NCI-H748 treated with DMSO at 0.1 percent for 48 hours (cell line): ENCODE data around the gene OR10A6.

Experiments used
- DNase-seq: peaks from one replicate; lab custom pipeline; 2025; lab: John Stamatoyannopoulos, UW

Gene OR10A6, protein sequence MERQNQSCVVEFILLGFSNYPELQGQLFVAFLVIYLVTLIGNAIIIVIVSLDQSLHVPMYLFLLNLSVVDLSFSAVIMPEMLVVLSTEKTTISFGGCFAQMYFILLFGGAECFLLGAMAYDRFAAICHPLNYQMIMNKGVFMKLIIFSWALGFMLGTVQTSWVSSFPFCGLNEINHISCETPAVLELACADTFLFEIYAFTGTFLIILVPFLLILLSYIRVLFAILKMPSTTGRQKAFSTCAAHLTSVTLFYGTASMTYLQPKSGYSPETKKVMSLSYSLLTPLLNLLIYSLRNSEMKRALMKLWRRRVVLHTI

GRCh38 chr11:7931168-7931567, at the start of gene OR10A6:
OR10A6 (minus strand) TSS chr11:7931268; CDS start chr11:7928662, 2,606 bp downstream.
- no peak for DNase-seq

DNA sequence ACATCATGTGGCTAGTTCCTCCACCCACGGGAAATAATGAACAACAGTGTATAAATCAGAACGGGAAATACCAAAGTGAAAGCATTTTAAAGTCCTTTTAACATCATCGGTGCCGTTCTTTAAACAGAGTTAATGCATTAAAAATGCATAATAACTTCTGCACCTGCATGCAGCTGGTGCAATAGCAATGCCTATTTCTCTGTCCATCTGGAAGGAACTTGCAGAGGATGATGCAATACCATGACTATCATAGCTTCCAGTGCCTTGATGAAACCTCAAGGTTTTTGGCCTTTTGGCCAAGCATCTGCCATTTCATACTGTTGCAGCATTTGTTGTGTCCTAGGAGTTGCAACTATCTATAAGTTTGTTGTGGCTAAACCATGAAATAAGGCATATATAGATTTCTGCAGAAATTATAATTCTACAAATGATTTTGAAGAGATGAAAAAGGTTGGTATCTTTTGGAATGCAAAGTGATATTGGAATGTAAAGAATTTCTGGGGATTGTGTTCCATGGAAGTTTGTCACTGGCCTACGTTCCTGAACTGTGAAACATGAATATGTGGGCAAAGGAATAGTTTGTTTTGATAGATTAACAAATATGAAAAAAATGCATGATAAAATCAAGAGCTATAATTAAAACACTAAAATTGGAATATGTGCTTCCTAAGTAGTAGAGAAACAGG, 46.3 kb upstream of the OR10A6 start:
- DNase-seq: no peak

DNA sequence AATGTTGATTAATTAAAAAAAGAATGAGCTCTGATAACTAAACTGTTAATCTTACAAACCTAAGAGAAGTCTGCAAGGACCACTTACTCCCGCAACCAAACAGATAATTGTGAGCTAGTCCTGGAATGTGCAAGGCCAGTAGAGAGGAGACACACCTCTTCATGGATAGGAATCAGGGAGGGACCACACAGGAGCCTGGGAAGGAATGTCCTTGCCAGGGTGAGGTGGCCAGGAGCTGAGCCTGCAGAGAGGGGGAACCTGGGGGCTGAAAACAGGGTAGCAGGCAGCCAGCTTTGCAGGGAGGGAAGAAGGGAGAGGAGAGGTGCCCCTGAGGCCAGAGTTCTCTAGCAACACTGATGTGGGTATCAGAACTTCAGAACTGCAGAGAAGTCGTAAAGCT, 43.6 kb upstream of the OR10A6 start:
- DNase-seq: no peak

DNA sequence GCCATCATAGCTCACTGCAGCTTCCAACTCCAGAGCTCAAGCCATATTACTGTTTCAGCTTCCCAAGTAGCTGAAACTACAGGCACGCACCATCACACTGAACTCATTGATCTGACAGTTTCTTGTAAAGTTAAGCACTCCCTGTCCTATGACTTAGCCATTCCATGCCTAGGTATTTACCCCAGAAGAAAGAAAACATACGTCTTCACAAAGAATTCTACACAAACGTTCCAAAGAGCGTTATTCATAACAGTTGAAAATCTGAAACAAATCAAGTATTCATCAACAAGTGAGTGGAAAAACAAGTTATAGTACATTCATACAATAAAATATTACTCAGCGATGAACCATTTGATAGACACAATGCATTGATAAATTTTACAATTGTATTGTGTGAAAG, 41.9 kb upstream of the OR10A6 start:
- no peak for DNase-seq

DNA sequence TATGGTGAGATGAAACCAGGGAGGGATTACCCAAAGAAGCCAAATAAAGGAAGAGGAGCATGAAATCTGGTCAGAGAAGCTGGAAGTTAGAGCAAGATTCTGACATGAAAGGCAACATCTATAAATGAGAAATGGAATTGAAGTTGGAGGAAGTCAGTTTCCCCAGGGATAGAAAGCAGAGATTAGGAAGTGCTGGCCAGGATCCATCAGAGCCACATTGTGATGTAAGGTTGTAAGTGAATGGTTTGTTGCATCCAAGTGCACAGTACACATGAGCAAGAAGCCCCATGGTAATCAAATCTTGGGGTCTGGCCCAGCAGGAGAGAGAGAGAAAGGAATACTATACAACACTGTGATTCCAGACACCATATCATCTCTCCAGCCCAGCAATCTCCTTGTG, 40.8 kb upstream of the OR10A6 start:
- DNase-seq: no peak

DNA sequence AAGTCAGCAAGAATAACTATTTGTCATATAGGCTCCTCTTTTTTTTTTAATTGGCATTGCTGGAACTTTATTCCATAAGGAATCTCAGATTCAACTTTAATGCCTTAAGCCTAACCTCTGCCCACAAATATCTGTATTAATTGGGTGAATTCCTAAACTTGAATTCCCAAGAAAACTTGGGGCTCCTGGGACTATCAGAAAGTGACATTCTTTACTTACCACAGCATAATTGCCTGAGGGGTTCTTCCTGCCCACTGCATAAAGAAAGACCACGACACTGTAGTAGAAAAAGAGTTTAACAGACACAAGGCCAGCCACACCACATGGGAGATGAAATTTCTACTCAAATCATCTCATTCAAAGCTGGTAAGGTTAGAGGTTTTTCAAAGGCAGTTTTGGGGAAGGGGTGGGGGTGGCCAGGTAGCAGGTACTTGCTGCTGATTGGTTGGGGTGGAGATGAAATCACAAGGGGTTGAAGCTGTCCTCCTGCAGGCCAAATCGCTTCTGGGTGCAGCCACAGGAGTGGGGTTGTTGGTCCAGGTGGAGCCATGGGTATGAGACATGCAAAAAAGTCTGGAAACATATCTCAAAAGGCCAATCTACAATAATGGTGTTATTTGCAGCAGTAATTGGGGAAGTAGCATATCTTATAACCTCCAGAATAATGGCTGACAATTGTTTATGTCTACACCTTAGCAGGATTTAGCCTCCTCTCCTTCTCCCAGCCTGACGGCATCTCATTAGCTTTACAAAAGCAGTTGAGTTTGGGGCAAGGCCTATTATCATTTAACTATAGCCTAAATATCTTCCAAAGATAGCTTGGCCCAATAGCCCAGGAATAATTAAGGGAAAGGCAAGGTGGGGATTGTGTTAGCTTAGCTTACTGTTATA, 38.9 kb upstream of the OR10A6 start:
- no peak for DNase-seq

DNA sequence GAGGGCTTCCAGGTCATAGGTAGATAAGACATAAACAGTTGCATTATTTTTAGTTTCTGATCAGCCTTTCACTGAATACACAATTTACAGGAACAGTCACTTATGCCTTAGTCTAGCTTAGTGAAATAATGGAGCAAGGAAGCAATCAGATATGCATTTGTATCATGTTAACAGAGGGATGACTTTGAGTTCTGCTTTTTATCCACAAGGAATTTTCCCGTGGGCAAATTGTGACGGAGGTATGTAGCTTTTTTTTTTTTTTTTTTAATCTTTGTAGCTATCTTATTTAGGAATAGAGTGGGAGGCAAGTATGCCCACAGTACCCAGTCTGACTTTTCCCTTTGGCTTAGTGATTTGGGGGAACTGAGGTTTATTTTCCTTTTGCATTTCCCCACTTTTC, 37.6 kb upstream of the OR10A6 start:
- DNase-seq: no peak

DNA sequence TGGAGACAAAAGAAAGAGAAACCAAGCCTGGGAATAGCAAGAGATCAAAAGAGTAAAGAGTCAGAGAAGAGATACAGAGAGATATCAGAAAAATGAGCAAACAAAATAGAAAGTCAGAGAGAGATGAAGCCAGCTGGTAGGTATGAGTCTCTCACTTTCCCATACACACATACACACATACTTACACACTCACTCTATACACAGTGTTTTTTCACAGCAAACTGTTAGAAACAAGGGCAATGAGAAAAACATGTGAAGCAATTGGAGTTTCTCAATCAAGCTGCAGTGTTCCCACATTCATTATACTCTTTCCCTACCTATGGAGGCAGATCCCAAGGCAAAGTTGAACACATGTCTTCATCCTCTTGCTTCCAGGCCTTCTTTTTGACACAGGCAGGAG, 36.8 kb upstream of the OR10A6 start:
- no peak for DNase-seq

GRCh38 chr11:7967097-7967496, 36.0 kb upstream of the OR10A6 start:
- DNase-seq: no peak

- DNase-seq: no peak
Observed at GRCh38 chr11:7965386-7965785, 34.3 kb upstream of the OR10A6 start, which contains the start of gene NLRP10. NLRP10 (minus strand) TSS chr11:7965447; CDS start chr11:7963495, 1,952 bp downstream.

- DNase-seq: no peak
Observed at GRCh38 chr11:7964873-7965272, 33.8 kb upstream of the OR10A6 start.

DNA sequence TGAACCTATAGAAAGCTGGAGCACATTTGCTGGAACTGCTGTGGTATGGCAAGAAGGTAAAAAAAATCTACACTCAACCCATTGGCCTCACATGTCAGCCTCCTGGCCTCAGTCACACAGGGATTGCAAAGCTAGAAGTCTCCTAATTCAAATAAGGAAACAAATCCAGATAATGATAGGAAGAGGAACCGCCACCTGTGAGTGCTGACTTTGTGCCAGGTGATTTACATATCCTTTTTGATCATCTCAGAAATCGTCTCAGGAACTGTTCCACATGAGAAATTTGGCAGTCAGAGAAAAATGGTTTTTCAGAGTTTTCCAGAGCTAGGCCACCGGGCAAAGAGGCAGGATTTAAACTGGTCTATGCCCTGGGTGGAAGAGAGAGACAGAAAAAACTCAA, 33.2 kb upstream of the OR10A6 start:
- no peak for DNase-seq

GRCh38 chr11:7955191-7955590, 24.1 kb upstream of the OR10A6 start:
- no peak for DNase-seq

DNA sequence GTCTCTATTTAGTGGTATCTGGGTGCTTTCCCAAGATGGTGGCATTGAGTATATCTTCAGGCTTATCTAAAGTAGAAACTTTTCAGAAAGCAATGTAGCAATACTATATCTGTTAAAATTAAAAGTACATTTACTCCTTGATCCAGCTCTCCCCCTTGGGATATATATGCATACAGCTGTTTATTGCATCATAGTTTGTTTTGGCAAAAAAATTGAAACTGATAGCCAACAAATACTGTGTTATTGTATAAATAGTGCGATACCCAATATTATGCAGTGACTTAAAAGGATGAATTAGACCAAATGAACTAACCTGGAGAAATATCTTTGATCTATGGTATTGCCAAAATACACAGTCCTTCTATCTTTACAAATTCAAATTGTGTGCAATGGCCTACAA, 18.9 kb upstream of the OR10A6 start:
- DNase-seq: no peak

GRCh38 chr11:7944123-7944522, 13.1 kb upstream of the OR10A6 start:
- DNase-seq: no peak

DNA sequence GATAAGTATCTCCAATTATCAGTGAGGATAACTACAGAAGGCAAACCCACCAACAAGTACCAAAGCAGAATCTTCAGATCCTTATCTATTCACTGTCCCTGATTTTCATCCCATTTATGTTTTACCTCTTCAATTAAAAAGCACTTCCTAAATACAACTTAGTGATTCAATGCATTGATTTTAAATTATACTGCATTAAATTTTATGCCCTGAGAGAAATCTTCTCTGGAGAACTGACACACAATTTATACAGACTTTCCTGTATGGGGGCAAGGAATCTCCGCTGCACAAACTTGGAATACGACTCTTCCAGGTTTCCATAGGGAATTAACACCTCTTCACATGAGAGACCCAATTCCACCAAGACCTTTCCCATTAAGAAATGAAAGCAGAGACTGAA, 10.5 kb upstream of the OR10A6 start, which contains the start of gene OR10A3:
Gene OR10A3, minus strand, starts transcription at position 101 of the 400 bp plus-strand sequence. CDS start 2,188 bp downstream, outside the sequence.
- DNase-seq: no peak

- no peak for DNase-seq
Observed at GRCh38 chr11:7941146-7941545, 10.1 kb upstream of the OR10A6 start.

DNA sequence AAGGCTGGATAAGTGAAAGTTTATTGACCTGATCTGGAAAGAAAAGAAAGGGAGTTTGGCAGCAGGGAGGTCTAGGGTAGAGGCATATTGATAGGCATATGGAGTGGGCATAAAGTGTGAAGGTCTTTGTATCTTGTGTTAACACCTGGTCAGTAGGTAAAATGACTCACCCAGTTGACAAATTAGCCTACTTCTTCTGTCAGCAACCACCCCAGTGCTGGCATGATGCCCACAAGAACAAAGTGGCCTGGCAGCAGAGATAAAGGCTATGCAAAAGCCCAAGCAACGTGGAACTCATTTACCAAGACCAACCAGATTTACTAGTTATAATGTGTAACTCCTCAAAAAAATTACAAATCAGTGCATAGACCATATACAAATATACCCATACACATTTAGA, 5.5 kb upstream of the OR10A6 start:
- no peak for DNase-seq

DNA sequence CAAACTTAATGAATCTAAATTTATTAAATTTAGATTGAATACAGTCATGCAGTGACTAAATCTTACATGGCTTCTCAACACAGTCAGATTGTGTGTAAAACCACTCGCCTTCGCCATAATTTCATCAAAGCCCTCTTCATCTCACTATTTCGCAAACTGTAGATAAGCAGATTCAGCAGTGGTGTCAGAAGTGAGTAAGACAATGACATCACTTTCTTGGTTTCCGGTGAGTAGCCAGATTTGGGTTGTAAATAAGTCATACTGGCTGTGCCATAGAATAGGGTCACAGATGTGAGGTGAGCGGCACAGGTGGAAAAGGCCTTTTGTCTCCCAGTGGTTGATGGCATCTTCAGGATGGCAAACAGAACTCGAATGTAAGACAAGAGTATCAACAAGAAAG, 3.4 kb downstream of the OR10A6 start:
- no peak for DNase-seq

DNA sequence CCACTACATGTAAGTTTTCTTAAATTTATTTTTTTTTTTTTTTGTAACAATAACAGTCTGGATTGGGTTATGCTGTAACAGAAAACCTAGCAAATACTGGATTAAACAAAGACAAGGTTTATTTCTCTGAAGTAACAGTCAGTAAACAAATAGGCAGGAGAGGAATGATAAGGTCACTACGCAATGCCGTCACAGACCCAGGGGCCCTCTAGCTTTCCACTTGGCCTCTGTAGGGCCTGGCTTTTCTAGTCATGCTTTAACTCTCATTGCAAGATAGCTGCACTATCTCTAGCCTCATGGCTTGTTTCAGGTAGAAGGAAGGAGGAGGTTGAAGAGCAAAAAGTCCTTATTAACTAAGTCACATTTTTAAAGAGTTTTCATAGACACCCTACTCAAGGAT, 6.5 kb downstream of the OR10A6 start:
- no peak for DNase-seq

- DNase-seq: no peak
Observed at GRCh38 chr11:7918141-7918540, 12.9 kb downstream of the OR10A6 start.

- no peak for DNase-seq
Observed at GRCh38 chr11:7911011-7911410, 20.1 kb downstream of the OR10A6 start.
